HepG2 (cell line): ENCODE measurements around the gene RASSF9. TPM values are rescaled to one million over a fixed set of nuclear protein-coding genes. Genes with fewer than 3 reads are reported as not detected.

ENCODE experiments used
- ATAC-seq: fragments of 200-7000 bp; cut with Tn5 transposase; 3 replicates; pipeline ENCODE4 v1.9.1; 2020; ENCODE audit warnings: mild to moderate bottlenecking, moderate library complexity
- BruUV-seq: library from RNA; stranded (reverse); fragments of 400-500 nt; replicated peaks from 2 replicates; lab custom pipeline; 2021; lab: Mats Ljungman, UMichigan
- CTCF ChIA-PET: fragments of 300-600 bp; formaldehyde crosslinking; extraction: SDS; loops from one replicate; lab custom pipeline; 2021; ENCODE audit warnings: low total read pairs, inconsistent platforms, low intra/inter-chr PET ratio; lab: Yijun Ruan, JAX
- POLR2A ChIA-PET: fragments of 350-600 bp; sonication (Branson Sonifier 250); formaldehyde crosslinking; loops from one replicate; lab custom pipeline; 2020; ENCODE audit warnings: antibody characterized with exemption, inconsistent platforms; lab: Yijun Ruan, JAX
- DNase-seq: peaks from one replicate; pipeline ENCODE4 v3.0.0-alpha.2; 2015; ENCODE audit warnings: low spot score
- FAIRE-seq: peaks from 3 replicates; lab custom pipeline; 2011; peaks lifted over from hg19 to GRCh38; lab: Jason Lieb, UNC
- H2AFZ ChIP-seq: one replicate; pipeline ENCODE4 v1.6.1; 2011; ENCODE audit warnings: low read length, inconsistent platforms
- H3K27ac ChIP-seq: fragments of 300-600 bp; 3 replicates; pipeline ENCODE4 v1.8.0; 2011; ENCODE audit warnings: mixed run types, mild to moderate bottlenecking, mixed read lengths, low read length, inconsistent platforms; ENCODE audit not compliant: insufficient read depth; ENCODE audit errors: extremely low read length
- H3K27me3 ChIP-seq, 2 experiments: fragments of 200-600 bp in 1 of 2; 2 replicates in 1 of 2; 3 replicates in 1 of 2; pipeline versions ENCODE4 v1.6.0 to v1.8.0; 2011; ENCODE audit warnings: low read length in 2 of 2, mild to moderate bottlenecking in 2 of 2, moderate library complexity in 2 of 2, inconsistent platforms in 1 of 2; ENCODE audit not compliant: insufficient read depth in 2 of 2, control insufficient read depth in 1 of 2
- H3K36me3 ChIP-seq, 2 experiments: fragments of 200-600 bp in 1 of 2; replicated peaks in 1 of 2; 2 replicates in 1 of 2; 3 replicates in 1 of 2; pipeline versions ENCODE4 v1.5.1 to v1.8.0; 2011; ENCODE audit warnings: low read length in 2 of 2, inconsistent platforms in 1 of 2; ENCODE audit not compliant: insufficient read depth in 2 of 2, control insufficient read depth in 1 of 2
- H3K4me1 ChIP-seq: 2 replicates; pipeline ENCODE4 v1.5.1; 2012; ENCODE audit warnings: low read length, inconsistent platforms; ENCODE audit not compliant: insufficient read depth
- H3K4me2 ChIP-seq: 2 replicates; pipeline ENCODE4 v1.6.0; 2011; ENCODE audit warnings: low read depth, low read length, inconsistent platforms
- H3K4me3 ChIP-seq, 3 experiments: fragments of 200-600 bp in 1 of 3; sonication (generic), shearing (Covaris generic) in 1 of 3; replicated peaks in 1 of 3; 2 replicates each; pipeline ENCODE4 v1.5.1; 2011 to 2016; ENCODE audit warnings: low read length in 3 of 3, inconsistent platforms in 2 of 3, low read depth in 2 of 3, mild to moderate bottlenecking in 2 of 3, control low read depth in 1 of 3, mixed read lengths in 1 of 3; ENCODE audit not compliant: insufficient read depth in 1 of 3
- H3K79me2 ChIP-seq: one replicate; pipeline ENCODE4 v1.6.1; 2011; ENCODE audit warnings: low read length, inconsistent platforms; ENCODE audit not compliant: insufficient read depth
- H3K9ac ChIP-seq: 2 replicates; pipeline ENCODE4 v1.6.0; 2011; ENCODE audit warnings: mild to moderate bottlenecking, low read depth, low read length, inconsistent platforms; ENCODE audit not compliant: insufficient read depth
- H3K9me3 ChIP-seq: 2 replicates; pipeline ENCODE4 v1.5.1; 2012; ENCODE audit warnings: mild to moderate bottlenecking, low read length
- H4K20me1 ChIP-seq: 2 replicates; pipeline ENCODE4 v1.6.0; 2011; ENCODE audit warnings: inconsistent platforms, mild to moderate bottlenecking, low read length, moderate library complexity; ENCODE audit not compliant: insufficient read depth
- FOXA1 ChIP-seq, 2 experiments: fragments of 450-650 bp in 1 of 2; sonication (generic) in 1 of 2; formaldehyde crosslinking in 1 of 2; IDR thresholded peaks; 2 replicates each; pipeline versions ENCODE4 v1.4.0 to v1.6.1; 2016 to 2020; ENCODE audit warnings: missing genetic modification reagents in 1 of 2
- HDAC1 ChIP-seq: sonication (generic); formaldehyde crosslinking; IDR thresholded peaks from 2 replicates; pipeline ENCODE4 v1.5.1; 2020; ENCODE audit warnings: mild to moderate bottlenecking, missing genetic modification reagents
- MAF1 ChIP-seq: sonication (generic); formaldehyde crosslinking; IDR thresholded peaks from 2 replicates; pipeline ENCODE4 v1.5.0; 2020; ENCODE audit warnings: missing genetic modification reagents, borderline replicate concordance
- SMC3 ChIP-seq: IDR thresholded peaks from 2 replicates; pipeline ENCODE4 v1.6.1; 2011; ENCODE audit warnings: low read length, improper control_type of control experiment
- ZC3H4 ChIP-seq: sonication (generic); formaldehyde crosslinking; IDR thresholded peaks from 2 replicates; pipeline ENCODE4 v1.4.0; 2020; ENCODE audit warnings: missing genetic modification reagents, borderline replicate concordance
- ZNF652 ChIP-seq: IDR thresholded peaks from 2 replicates; pipeline ENCODE4 v1.6.1; 2016; ENCODE audit warnings: low read depth, borderline replicate concordance
- in situ Hi-C: cut with HindIII; loops from 2 replicates; pipeline ENCODE4 v1.10.0; 2017; ENCODE audit warnings: low pct_unique_long_range_greater_than_20kb; ENCODE audit not compliant: extremely low pct_ligation_motif_present
- intact Hi-C: fragments of 100-400 bp; cut with micrococcal nuclease; formaldehyde crosslinking; loops from one replicate; pipeline ENCODE4 v1.10.0; 2022; ENCODE audit not compliant: unreplicated experiment
- polyA plus RNA-seq, 8 experiments: library from polyadenylated mRNA; depleted of rRNA in 3 of 8; stranded (reverse) in 7 of 8; unstranded in 1 of 8; fragments of >200 nt; fragmentation: Illumina TruSeq in 4 of 8; extraction: Trizol in 4 of 8; gene quantifications; 2 replicates each; pipeline versions ENCODE4 v1.2.1 to v1.2.3, GENCODE V29; 2011 to 2016; ENCODE audit warnings: low read depth in 4 of 8, missing spikeins in 1 of 8, mixed read lengths in 1 of 8; ENCODE audit not compliant: insufficient read depth in 1 of 8
- total RNA-seq, 5 experiments: library from RNA; depleted of rRNA; stranded (reverse); fragments of >200 nt; fragmentation: Illumina TruSeq; extraction: Trizol; gene quantifications; 2 replicates each; pipeline ENCODE4 v1.2.3, GENCODE V29; 2016; ENCODE audit warnings: low read depth in 1 of 5
- TF ChIP-seq, protein P1 (sequence below): sonication (generic); formaldehyde crosslinking; IDR thresholded peaks from 2 replicates; pipeline ENCODE4 v1.4.0; 2020; ENCODE audit warnings: mild to moderate bottlenecking, missing genetic modification reagents
- TF ChIP-seq, protein P2 (sequence below): sonication (generic); formaldehyde crosslinking; IDR thresholded peaks from 2 replicates; pipeline ENCODE4 v1.5.1; 2020; ENCODE audit warnings: mild to moderate bottlenecking, missing genetic modification reagents, borderline replicate concordance
- TF ChIP-seq, protein P3 (sequence below): sonication (generic); formaldehyde crosslinking; conservative IDR thresholded peaks from 2 replicates; pipeline ENCODE4 v1.8.0; 2022; ENCODE audit warnings: low read depth, missing genetic modification reagents
- TF ChIP-seq, protein P4 (sequence below): sonication (generic); formaldehyde crosslinking; IDR thresholded peaks from 2 replicates; pipeline ENCODE4 v1.5.1; 2020; ENCODE audit warnings: missing genetic modification reagents, mild to moderate bottlenecking, borderline replicate concordance

The RASSF9 gene
- total and polyA plus RNA-seq, 2 of the 13 experiments (the other 11 are each of a cell fraction or from before 2014, with no cell fraction given), result not detected

DNA sequence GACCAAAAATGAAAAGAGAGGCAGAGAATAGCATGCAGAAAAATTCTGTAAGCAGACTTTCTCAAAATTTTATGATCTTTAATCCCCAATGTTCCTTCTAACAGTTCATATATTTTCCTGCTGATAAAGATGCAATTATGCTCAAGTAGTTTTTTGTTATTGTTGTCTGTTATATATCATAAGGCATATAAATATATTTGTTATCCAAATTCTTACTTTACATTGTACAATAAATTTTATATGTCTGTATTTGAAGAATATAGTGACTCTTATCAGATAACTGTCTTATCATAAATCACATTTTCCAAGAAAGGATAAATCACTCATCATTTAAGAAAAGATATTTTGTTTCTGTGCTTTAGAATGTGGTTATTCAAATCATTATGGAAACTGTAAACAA lies 2.6 kb downstream of the RASSF9 start:
- Histone ChIP-seq H4K20me1 (no peaks in the 10 kb centered on the region), H3K9me3 (no peaks in the 10 kb centered on the region), H3K27me3 (no peaks in the 10 kb centered on the region; a peak in 1 of 5 replicates), H3K79me2 (no peaks in the 10 kb centered on the region), H3K4me3 (no peak overlapping the region), H3K27ac (no peak overlapping the region), H3K4me2 (no peak overlapping the region), H2AFZ (no peak overlapping the region), H3K9ac (no peak overlapping the region), H3K36me3 (no peaks in the 10 kb centered on the region), H3K4me1 (peaks cover 18% of the 10 kb centered on the region)
- POLR2A ChIA-PET, result no interaction called here
- in situ Hi-C loops (no loop called here), intact Hi-C loops (no loop called here)
- TF ChIP-seq, protein P1, sequence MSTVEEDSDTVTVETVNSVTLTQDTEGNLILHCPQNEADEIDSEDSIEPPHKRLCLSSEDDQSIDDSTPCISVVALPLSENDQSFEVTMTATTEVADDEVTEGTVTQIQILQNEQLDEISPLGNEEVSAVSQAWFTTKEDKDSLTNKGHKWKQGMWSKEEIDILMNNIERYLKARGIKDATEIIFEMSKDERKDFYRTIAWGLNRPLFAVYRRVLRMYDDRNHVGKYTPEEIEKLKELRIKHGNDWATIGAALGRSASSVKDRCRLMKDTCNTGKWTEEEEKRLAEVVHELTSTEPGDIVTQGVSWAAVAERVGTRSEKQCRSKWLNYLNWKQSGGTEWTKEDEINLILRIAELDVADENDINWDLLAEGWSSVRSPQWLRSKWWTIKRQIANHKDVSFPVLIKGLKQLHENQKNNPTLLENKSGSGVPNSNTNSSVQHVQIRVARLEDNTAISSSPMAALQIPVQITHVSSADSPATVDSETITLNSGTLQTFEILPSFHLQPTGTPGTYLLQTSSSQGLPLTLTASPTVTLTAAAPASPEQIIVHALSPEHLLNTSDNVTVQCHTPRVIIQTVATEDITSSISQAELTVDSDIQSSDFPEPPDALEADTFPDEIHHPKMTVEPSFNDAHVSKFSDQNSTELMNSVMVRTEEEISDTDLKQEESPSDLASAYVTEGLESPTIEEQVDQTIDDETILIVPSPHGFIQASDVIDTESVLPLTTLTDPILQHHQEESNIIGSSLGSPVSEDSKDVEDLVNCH (CRISPR knock-in tag), result no peak
- TF ChIP-seq, protein P2, sequence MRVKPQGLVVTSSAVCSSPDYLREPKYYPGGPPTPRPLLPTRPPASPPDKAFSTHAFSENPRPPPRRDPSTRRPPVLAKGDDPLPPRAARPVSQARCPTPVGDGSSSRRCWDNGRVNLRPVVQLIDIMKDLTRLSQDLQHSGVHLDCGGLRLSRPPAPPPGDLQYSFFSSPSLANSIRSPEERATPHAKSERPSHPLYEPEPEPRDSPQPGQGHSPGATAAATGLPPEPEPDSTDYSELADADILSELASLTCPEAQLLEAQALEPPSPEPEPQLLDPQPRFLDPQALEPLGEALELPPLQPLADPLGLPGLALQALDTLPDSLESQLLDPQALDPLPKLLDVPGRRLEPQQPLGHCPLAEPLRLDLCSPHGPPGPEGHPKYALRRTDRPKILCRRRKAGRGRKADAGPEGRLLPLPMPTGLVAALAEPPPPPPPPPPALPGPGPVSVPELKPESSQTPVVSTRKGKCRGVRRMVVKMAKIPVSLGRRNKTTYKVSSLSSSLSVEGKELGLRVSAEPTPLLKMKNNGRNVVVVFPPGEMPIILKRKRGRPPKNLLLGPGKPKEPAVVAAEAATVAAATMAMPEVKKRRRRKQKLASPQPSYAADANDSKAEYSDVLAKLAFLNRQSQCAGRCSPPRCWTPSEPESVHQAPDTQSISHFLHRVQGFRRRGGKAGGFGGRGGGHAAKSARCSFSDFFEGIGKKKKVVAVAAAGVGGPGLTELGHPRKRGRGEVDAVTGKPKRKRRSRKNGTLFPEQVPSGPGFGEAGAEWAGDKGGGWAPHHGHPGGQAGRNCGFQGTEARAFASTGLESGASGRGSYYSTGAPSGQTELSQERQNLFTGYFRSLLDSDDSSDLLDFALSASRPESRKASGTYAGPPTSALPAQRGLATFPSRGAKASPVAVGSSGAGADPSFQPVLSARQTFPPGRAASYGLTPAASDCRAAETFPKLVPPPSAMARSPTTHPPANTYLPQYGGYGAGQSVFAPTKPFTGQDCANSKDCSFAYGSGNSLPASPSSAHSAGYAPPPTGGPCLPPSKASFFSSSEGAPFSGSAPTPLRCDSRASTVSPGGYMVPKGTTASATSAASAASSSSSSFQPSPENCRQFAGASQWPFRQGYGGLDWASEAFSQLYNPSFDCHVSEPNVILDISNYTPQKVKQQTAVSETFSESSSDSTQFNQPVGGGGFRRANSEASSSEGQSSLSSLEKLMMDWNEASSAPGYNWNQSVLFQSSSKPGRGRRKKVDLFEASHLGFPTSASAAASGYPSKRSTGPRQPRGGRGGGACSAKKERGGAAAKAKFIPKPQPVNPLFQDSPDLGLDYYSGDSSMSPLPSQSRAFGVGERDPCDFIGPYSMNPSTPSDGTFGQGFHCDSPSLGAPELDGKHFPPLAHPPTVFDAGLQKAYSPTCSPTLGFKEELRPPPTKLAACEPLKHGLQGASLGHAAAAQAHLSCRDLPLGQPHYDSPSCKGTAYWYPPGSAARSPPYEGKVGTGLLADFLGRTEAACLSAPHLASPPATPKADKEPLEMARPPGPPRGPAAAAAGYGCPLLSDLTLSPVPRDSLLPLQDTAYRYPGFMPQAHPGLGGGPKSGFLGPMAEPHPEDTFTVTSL (CRISPR knock-in tag), result no peak
- TF ChIP-seq ZNF652 (CRISPR knock-in tag), result no peak
- TF ChIP-seq HDAC1 (CRISPR knock-in tag), result no peak
- TF ChIP-seq MAF1 (CRISPR knock-in tag), result no peak
- TF ChIP-seq SMC3, result no peak
- TF ChIP-seq, protein P3, sequence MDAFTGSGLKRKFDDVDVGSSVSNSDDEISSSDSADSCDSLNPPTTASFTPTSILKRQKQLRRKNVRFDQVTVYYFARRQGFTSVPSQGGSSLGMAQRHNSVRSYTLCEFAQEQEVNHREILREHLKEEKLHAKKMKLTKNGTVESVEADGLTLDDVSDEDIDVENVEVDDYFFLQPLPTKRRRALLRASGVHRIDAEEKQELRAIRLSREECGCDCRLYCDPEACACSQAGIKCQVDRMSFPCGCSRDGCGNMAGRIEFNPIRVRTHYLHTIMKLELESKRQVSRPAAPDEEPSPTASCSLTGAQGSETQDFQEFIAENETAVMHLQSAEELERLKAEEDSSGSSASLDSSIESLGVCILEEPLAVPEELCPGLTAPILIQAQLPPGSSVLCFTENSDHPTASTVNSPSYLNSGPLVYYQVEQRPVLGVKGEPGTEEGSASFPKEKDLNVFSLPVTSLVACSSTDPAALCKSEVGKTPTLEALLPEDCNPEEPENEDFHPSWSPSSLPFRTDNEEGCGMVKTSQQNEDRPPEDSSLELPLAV (CRISPR knock-in tag), result no peak
- no peak for TF ChIP-seq ZC3H4 (CRISPR knock-in tag)
- TF ChIP-seq FOXA1 (IDR thresholded peaks at IDR 0.05), result no peak
- no peak for TF ChIP-seq FOXA1 (CRISPR knock-in tag; IDR thresholded peaks at IDR 0.05)
- TF ChIP-seq, protein P4, sequence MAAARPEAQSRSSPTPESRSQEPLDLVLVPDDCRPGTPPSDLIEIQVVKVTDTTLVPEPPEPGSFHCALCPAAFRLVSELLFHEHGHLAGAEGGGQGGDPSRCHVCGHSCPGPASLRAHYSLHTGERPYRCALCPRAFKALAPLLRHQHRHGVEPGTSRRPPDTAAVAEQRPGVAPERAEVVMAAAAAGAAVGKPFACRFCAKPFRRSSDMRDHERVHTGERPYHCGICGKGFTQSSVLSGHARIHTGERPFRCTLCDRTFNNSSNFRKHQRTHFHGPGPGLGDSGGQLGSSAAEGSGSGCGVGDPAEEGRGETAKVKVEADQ, result no peak
- BruUV-seq, result no TSS peak
- FAIRE-seq (no peak), DNase-seq (no peak), ATAC-seq (no peak)
- CTCF ChIA-PET, result no interaction called here
